Mucosa of rectum (tissue), 2 donors: ENCODE results near the gene SYNE2.
"Not testable (repeated sequence)": the region's sequence is repeated elsewhere in the genome, so short reads cannot be mapped to it uniquely, and the experiment has no call there.

ENCODE experiments used
- H3K27ac ChIP-seq, 2 donors: one replicate each; pipeline ENCODE4 v1.7.0; 2013; ENCODE audit warnings: inconsistent platforms in 2 of 2, low read depth in 2 of 2, low read length in 2 of 2
- H3K27me3 ChIP-seq, 2 donors: one replicate each; pipeline ENCODE4 v1.7.0; 2013; ENCODE audit warnings: low read length in 2 of 2; ENCODE audit not compliant: control insufficient read depth in 2 of 2, insufficient read depth in 2 of 2
- H3K36me3 ChIP-seq, 2 donors: one replicate each; pipeline ENCODE4 v1.7.0; 2013; ENCODE audit warnings: low read length in 2 of 2; ENCODE audit not compliant: control insufficient read depth in 2 of 2, insufficient read depth in 2 of 2
- H3K4me1 ChIP-seq, 2 donors: one replicate each; pipeline ENCODE4 v1.7.0; 2013; ENCODE audit warnings: low read length in 2 of 2, mild to moderate bottlenecking in 1 of 2; ENCODE audit not compliant: control insufficient read depth in 2 of 2, insufficient read depth in 2 of 2
- H3K4me3 ChIP-seq, 2 donors: one replicate each; pipeline ENCODE4 v1.7.0; 2013; ENCODE audit warnings: low read length in 2 of 2
- H3K9ac ChIP-seq, 2 donors: one replicate each; pipeline ENCODE4 v1.7.0; 2013; ENCODE audit warnings: low read length in 2 of 2, low read depth in 1 of 2, mild to moderate bottlenecking in 1 of 2
- H3K9me3 ChIP-seq, 2 donors: one replicate each; pipeline ENCODE4 v1.7.0; 2013; ENCODE audit warnings: low read length in 2 of 2; ENCODE audit not compliant: control insufficient read depth in 2 of 2
- donor health status: healthy.
- donor health status: Normal muscosa, but diverticular disease.

The SYNE2 gene

GRCh38 chr14:63869940-63870752 lies 17.3 kb downstream of the SYNE2 start:
- Histone ChIP-seq H3K27ac (peak overlapping the region in 1 of 2 donors; percentile 27), H3K4me3 (peak overlapping the region in 1 of 2 donors; percentile 23), H3K4me1 (peaks cover 21 to 23% of the 10 kb centered on the region in 2 donors), H3K9ac (peak overlapping the region in 1 of 2 donors; percentile 20)
- H3K36me3 ChIP-seq, H3K9me3 ChIP-seq, H3K27me3 ChIP-seq: not testable (repeated sequence)

- not testable (repeated sequence) for H3K9ac ChIP-seq, H3K9me3 ChIP-seq, H3K36me3 ChIP-seq, H3K27me3 ChIP-seq, H3K27ac ChIP-seq
- peak overlapping the region; percentile 23 to 41 for H3K4me3 ChIP-seq
- H3K4me1 ChIP-seq = peaks cover 24 to 28% of the 10 kb centered on the region in 2 donors
Measured at GRCh38 chr14:63870753-63871037, 17.9 kb downstream of the SYNE2 start.

GRCh38 chr14:63874223-63874622 lies 21.4 kb downstream of the SYNE2 start:
- H3K9ac ChIP-seq = no peak overlapping the region
- H3K36me3 ChIP-seq = no peaks in the 10 kb centered on the region
- H3K9me3 ChIP-seq = no peaks in the 10 kb centered on the region
- H3K27ac ChIP-seq = peak overlapping the region in 1 of 2 donors; percentile 23
- H3K27me3 ChIP-seq = no peaks in the 10 kb centered on the region
- peaks cover 13 to 33% of the 10 kb centered on the region in 2 donors for H3K4me1 ChIP-seq
- H3K4me3 ChIP-seq = no peak overlapping the region

- peaks cover 13 to 33% of the 10 kb centered on the region in 2 donors for H3K4me1 ChIP-seq
Measured at GRCh38 chr14:63875311-63875710, 22.5 kb downstream of the SYNE2 start.

GRCh38 chr14:63877550-63877939 lies 24.7 kb downstream of the SYNE2 start:
- H3K27ac ChIP-seq = peak overlapping the region; percentile 45 to 48
- H3K27me3 ChIP-seq = no peaks in the 10 kb centered on the region
- no peak overlapping the region for H3K4me3 ChIP-seq
- H3K4me1 ChIP-seq = peaks cover 16 to 33% of the 10 kb centered on the region in 2 donors
- no peaks in the 10 kb centered on the region for H3K9me3 ChIP-seq
- no peaks in the 10 kb centered on the region for H3K36me3 ChIP-seq
- H3K9ac ChIP-seq = no peak overlapping the region

More at GRCh38 chr14:63875311-63875710, 22.5 kb downstream of the SYNE2 start:
- no peaks in the 10 kb centered on the region for H3K27me3 ChIP-seq
- H3K9ac ChIP-seq = no peak overlapping the region
- H3K27ac ChIP-seq = peak overlapping the region; percentile 0 to 7
- no peak overlapping the region for H3K4me3 ChIP-seq
- H3K36me3 ChIP-seq = no peaks in the 10 kb centered on the region
- no peaks in the 10 kb centered on the region for H3K9me3 ChIP-seq

GRCh38 chr14:63878052-63878451 lies 25.2 kb downstream of the SYNE2 start:
- Histone ChIP-seq H3K4me1 (peaks cover 16 to 33% of the 10 kb centered on the region in 2 donors), H3K9ac (no peak overlapping the region), H3K27ac (peak overlapping the region in 1 of 2 donors; percentile 48), H3K4me3 (no peak overlapping the region), H3K27me3 (no peaks in the 10 kb centered on the region), H3K36me3 (no peaks in the 10 kb centered on the region), H3K9me3 (no peaks in the 10 kb centered on the region)

GRCh38 chr14:63878792-63879191 lies 26.0 kb downstream of the SYNE2 start:
- H3K27ac ChIP-seq = no peak overlapping the region
- H3K4me1 ChIP-seq = peaks cover 16 to 33% of the 10 kb centered on the region in 2 donors
- no peak overlapping the region for H3K4me3 ChIP-seq
- no peak overlapping the region for H3K9ac ChIP-seq
- no peaks in the 10 kb centered on the region for H3K27me3 ChIP-seq
- H3K36me3 ChIP-seq = no peaks in the 10 kb centered on the region
- no peaks in the 10 kb centered on the region for H3K9me3 ChIP-seq

- no peak overlapping the region for H3K9ac ChIP-seq
- no peak overlapping the region for H3K27ac ChIP-seq
- H3K4me1 ChIP-seq = peaks cover 9 to 10% of the 10 kb centered on the region in 2 donors
- H3K27me3 ChIP-seq = no peaks in the 10 kb centered on the region
- no peak overlapping the region for H3K4me3 ChIP-seq
- peaks cover 0 to 2% of the 10 kb centered on the region in 2 donors for H3K36me3 ChIP-seq
- no peaks in the 10 kb centered on the region for H3K9me3 ChIP-seq
Measured at GRCh38 chr14:63881926-63882325, 29.1 kb downstream of the SYNE2 start.

- H3K27me3 ChIP-seq = no peaks in the 10 kb centered on the region
Measured at GRCh38 chr14:63887899-63888298, 35.1 kb downstream of the SYNE2 start.

GRCh38 chr14:63890553-63890952 lies 37.7 kb downstream of the SYNE2 start:
- Histone ChIP-seq H3K9ac (no peak overlapping the region), H3K27ac (no peak overlapping the region), H3K9me3 (no peaks in the 10 kb centered on the region), H3K4me3 (no peak overlapping the region), H3K36me3 (no peaks in the 10 kb centered on the region), H3K4me1 (peaks cover 20 to 21% of the 10 kb centered on the region in 2 donors), H3K27me3 (no peaks in the 10 kb centered on the region)

More at GRCh38 chr14:63887899-63888298, 35.1 kb downstream of the SYNE2 start:
- Histone ChIP-seq H3K4me3 (no peak overlapping the region), H3K36me3 (peaks cover 0 to 2% of the 10 kb centered on the region in 2 donors), H3K9ac (no peak overlapping the region), H3K27ac (no peak overlapping the region), H3K9me3 (no peaks in the 10 kb centered on the region), H3K4me1 (peaks cover 16 to 18% of the 10 kb centered on the region in 2 donors)
